CD4-positive, alpha-beta T cell treated with Interleukin-1 beta for 1 hour (primary cell): ENCODE data around the gene ZFP3.
"Not testable (repeated sequence)": the region's sequence is repeated elsewhere in the genome, so short reads cannot be mapped to it uniquely, and the experiment has no call there.

Experiments
- DNase-seq, 2 donors: peaks; one replicate each; pipeline ENCODE4 v3.0.0-alpha.2; 2020 to 2022

Gene ZFP3

GRCh38 chr17:5078106-5079028 is at the start of gene ZFP3:
ZFP3 (plus strand) TSS chr17:5078467; CDS start chr17:5091505, 13,038 bp downstream.
- DNase-seq: peak; percentile 80 to 85

- DNase-seq: not testable (repeated sequence)
Measured at GRCh38 chr17:5030168-5030567, 48.1 kb upstream of the ZFP3 start.

GRCh38 chr17:5031365-5032082 is 46.7 kb upstream of the ZFP3 start:
- peak; percentile 80 to 88 for DNase-seq

DNA sequence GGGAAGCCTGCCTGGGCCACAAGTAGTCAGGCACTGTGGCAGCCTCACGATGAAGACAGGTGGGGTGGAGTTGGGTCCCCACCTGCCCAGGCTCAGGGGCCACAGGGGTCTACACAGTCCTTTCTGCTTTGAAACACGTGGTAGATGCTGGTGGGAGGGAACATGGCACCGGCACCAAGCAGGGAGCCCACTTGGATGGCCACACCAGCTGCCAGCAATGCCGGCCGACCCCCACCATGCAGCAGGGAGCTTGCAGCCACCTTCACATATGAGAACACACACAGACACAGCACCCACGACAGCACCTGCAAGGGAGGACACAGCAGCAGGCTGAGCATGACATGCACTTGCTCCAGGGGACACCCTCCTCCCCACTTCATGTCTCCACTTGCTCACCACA is 45.4 kb upstream of the ZFP3 start:
- no peak for DNase-seq

GRCh38 chr17:5033352-5034015 is 44.8 kb upstream of the ZFP3 start:
- DNase-seq: no peak

GRCh38 chr17:5034063-5034462 is 44.2 kb upstream of the ZFP3 start:
- no peak for DNase-seq

DNA sequence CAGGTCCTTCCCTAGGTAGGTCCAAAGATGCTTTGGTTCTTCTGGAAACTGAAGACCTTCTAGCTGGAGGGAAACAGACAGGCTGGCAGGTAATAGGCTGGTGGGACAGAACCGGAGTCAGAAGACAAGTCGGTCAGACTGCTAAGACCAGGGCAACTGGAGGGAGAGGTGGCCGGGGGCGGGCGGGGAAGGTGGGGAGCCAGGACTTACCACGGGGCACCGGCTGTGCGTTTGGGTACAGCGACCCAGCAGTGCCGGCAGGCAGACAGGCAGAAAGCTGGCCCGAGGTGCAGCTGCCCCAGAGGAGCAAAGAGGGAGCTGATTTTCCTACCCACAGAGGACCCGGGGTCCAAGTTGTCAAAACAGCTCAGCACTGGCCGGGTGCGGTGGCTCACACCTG is 43.6 kb upstream of the ZFP3 start:
- no peak for DNase-seq

DNA sequence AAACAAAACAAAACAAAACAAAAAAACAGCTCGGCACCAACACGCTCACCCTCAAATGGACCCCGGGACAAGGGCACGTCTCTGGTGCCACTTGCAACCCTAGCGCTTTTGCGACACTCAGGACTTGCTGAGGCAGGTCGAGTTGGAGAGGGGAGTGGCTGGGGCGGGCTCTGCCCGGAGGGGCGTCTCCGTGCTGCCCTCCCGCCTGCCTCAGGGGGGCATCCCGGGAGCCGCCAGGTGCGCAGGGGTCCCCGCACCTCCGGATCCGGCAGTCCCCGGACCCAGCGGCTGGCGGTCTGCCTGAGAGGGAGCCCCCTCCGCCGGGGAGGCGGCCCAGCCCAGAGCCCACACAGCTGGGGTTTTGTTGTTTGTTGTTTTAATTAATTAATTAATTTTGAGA is 43.0 kb upstream of the ZFP3 start, which contains the start of gene SLC52A1:
Gene SLC52A1, minus strand, starts transcription at position 112 of the 400 bp plus-strand sequence. CDS start 820 bp downstream, outside the sequence.
- no peak for DNase-seq

DNA sequence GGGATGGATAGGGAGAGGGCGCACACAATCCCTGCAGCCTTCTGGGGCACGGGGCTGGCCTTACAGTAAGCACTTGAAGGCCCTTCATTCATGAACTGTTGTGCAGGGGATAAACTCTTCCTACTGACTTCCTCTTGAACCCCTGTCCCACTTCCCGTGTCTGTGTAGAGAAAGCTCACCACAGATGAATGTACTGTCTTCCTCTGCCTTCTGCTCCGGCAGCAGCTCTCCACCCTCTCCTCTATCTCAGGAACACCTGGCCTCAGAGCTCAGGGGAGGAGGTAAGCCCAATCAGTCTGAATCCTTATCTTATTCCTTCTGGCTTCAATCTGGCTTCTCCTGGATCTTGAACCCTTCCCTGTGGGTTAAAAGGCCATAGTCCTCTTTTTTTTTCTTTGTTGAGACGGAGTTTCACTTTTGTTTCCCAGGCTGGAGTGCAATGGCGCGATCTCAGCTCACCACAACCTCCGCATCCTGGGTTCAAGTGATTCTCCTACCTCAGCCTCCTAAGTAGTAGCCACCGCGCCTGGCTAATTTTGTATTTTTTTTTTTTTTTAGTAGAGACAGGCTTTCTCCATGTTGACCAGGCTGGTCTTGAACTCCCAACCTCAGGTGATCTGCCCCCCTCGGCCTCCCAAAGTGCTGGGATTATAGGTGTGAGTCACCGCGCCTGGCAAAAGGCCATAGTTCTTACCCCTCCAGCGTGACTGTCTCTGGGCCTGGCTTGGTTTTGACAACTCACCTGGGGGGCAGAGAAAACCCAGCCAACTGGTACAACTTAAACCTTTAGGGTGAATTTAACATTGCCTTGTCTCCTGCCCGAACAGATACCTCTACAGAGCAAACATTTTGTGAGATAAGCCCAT is 35.9 kb upstream of the ZFP3 start:
- DNase-seq: peak in 1 of 2 donors; percentile 33

GRCh38 chr17:5043524-5043923 is 34.7 kb upstream of the ZFP3 start:
- DNase-seq: no peak

DNA sequence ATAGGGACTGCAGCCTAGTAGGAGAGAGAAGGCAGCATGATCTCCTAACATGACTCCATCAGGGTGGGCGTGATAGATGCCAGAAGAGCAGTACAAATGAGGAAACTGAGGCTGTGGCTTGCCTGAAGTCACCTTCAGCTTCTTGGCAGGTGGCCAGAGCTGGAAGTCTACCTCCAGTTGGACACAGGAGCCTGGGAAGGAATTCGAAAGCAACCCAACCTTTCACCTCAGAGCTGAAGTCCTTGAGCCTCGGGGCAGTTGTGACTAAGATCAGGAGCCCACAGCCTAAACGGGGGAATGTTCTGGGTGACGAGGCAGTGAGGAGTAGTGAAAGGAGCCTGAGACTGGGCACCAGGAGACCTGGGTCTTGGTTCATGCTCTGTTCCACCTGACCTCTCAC is 33.6 kb upstream of the ZFP3 start:
- no peak for DNase-seq

GRCh38 chr17:5045496-5045895 is 32.8 kb upstream of the ZFP3 start:
- no peak for DNase-seq

DNA sequence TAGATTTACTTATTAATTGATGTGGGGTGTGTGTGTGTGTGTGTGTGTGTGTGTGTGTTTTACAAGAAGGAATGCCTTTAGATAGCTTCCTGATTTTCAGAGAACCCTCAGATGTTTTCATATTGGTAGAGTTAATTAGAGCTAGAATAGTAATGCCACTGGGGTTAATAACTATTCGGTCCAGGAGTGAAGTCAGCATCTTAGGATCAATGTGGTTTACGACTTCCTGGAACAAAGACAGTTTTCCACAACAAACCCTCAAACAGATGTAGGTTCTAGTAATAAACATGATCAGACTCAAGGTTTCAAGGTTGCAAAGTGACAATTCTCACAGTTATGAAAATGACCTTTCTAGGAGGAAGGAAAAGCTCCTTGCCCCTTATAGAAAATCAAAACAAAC is 30.8 kb upstream of the ZFP3 start:
- DNase-seq: no peak

GRCh38 chr17:5049314-5049841 is 28.9 kb upstream of the ZFP3 start:
- peak; percentile 79 to 84 for DNase-seq

DNA sequence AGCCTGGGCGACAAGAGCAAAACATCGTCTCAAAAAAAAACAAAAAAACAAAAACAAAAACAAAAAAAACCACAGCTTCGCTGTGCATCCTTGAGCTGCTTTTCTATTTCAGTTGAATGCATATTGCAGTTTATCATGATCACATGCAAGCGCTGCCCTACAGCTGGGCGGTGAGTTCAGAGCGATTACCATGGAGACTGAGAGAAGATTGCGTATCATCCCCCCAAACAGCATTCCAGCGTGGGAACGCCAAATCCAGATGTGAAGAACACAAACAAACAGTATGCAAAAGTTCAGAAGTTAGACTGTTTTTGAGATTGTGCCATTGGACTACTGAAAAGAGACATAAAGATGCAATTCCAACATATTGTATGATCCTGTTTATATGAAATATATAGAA is 28.0 kb upstream of the ZFP3 start:
- no peak for DNase-seq

DNA sequence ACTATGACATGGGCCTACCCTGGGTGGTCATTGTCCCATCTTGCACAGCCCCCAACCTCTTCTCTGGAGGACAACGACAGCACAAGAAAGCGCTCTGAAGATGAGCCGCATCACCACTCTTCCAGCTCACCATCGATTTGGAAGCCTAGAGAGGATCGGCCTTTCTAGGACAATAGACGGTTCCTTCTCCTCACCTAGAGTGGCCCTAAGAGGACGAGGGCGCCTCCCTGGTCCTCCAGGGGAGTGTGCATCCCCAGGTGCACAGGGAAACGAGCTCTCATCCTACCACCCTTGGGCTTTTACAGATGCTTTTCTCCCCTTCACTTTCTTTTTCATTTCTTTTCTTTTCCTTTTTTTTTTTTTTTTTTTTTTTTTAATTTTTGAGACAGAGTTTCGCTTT is 22.7 kb upstream of the ZFP3 start:
- DNase-seq: no peak

DNA sequence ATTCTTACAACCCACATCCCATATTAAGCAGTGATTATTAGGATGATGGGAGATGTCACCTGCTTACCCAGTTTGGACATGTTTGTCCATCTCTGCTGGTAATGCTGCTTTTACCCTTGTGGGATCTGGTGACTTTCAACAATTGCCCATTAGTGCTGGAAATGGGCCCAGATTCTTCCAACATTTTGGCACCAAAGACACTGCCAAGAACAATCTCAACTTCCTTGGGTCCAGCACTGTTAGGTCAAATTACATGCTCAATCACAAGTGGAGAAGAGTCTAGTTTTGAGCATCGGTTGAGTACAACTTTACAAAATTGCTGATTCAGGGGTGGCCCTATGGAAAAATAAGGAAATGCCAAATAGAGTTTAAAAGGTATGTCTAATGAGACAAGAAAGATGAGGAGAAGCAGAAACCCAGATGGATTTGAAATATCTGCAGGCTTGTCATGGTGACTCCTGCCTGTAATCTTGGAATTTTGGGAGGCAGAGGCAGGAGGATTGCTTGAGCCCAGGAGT is 13.0 kb upstream of the ZFP3 start:
- no peak for DNase-seq

DNA sequence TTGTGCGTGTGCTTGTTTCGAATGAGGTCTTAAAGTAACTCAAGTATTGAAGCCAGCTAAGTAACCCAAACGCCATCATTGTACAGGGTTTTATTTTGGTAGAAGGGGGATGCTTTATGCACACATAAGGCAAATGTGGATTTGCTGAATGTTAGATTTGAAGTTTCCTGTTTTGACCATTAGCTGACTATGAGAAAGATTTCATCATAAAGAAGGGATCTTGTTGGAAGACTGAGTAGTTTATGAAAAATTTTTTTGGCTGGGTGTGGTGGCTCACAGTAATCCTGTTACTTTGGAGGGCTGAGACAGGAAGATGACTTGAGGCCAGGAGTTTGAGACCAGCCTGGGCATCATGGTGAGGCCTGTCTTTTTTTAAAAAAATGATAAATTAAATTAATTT is 10.0 kb upstream of the ZFP3 start:
- no peak for DNase-seq

DNA sequence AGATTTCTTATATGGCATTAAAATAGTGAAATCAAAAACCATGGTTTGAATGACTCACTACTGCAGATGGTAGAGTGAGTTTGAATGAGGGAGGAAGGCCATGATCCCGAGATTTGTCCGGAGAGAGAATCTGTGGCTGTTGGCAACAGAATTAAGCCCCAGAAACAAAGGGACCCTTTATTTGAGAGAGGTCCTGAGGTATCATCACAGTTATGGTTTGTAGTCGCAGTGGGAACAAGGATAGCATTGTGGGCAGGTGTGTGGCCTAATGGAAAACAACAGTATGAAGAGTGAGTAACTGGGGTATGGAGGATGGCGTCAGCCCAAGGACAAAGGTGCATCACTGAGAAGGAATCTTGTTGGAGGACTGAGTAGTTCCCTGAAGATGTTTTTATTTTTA is 8.5 kb upstream of the ZFP3 start:
- no peak for DNase-seq

DNA sequence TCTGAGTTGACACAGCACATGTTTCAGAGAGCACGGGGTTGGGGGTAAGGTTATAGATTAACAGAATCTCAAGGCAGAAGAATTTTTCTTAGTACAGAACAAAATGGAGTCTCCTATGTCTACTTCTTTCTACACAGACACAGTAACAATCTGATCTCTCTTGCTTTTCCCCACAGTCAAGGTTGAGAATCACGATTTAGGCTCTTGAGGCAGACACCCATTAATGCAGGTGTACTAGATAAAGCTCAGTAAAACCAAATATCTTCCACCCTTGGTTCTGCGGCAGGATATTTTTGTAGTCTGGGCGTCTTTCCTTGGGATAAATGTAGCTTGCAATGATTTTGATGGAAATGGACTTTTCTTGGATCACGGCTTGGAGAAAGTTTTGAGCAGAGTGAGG is 2.8 kb upstream of the ZFP3 start:
- DNase-seq: not testable (repeated sequence)

GRCh38 chr17:5077275-5077674 is 992 bp upstream of the ZFP3 start:
- DNase-seq: not testable (repeated sequence)

GRCh38 chr17:5077781-5078105 is 524 bp upstream of the ZFP3 start:
- no peak for DNase-seq
